H1 (cell line): Measurements from ENCODE around the gene CILP. TPM values are rescaled to one million over a fixed set of nuclear protein-coding genes. Genes with fewer than 3 reads are reported as not detected.
A peak's percentile ranks its signal among the peaks of the same experiment; 100 is the strongest.

ENCODE experiments used
- CTCF ChIA-PET: fragments of 300-600 bp; sonication (Branson Sonifier 250); formaldehyde crosslinking; loops from one replicate; lab custom pipeline; 2021; ENCODE audit not compliant: partially characterized antibody; lab: Charles Lee
- POLR2A ChIA-PET: fragments of 300-600 bp; sonication (Branson Sonifier 250); formaldehyde crosslinking; loops from one replicate; lab custom pipeline; 2021; ENCODE audit warnings: inconsistent platforms; ENCODE audit not compliant: partially characterized antibody; lab: Charles Lee
- DNase-seq, 2 experiments: peaks; one replicate each; pipeline versions ENCODE4 v3.0.0 to v3.0.0-alpha.2; 2010 to 2022; ENCODE audit warnings: low spot score in 2 of 2, low read depth in 1 of 2, mixed read lengths in 1 of 2
- FAIRE-seq: peaks from 2 replicates; lab custom pipeline; 2011; peaks lifted over from hg19 to GRCh38; lab: Jason Lieb, UNC
- H2AFZ ChIP-seq: 2 replicates; pipeline ENCODE4 v1.8.1; 2012; ENCODE audit warnings: low read length, inconsistent platforms
- H2AK5ac ChIP-seq: 2 replicates; pipeline ENCODE4 v1.6.1; 2013; ENCODE audit warnings: low read depth, low read length
- H2BK120ac ChIP-seq: replicated peaks from 2 replicates; pipeline ENCODE3; 2013; ENCODE audit warnings: low read depth, low read length, inconsistent platforms
- H2BK12ac ChIP-seq: 2 replicates; pipeline ENCODE4 v1.6.1; 2013; ENCODE audit warnings: low read depth, low read length
- H2BK15ac ChIP-seq: 2 replicates; pipeline ENCODE4 v1.6.1; 2013; ENCODE audit warnings: low read length
- H2BK20ac ChIP-seq: 2 replicates; pipeline ENCODE4 v1.6.1; 2013; ENCODE audit warnings: low read length
- H2BK5ac ChIP-seq: 2 replicates; pipeline ENCODE4 v1.6.1; 2013; ENCODE audit warnings: low read depth, low read length
- H3K14ac ChIP-seq: 2 replicates; pipeline ENCODE4 v1.6.1; 2013; ENCODE audit warnings: inconsistent platforms; ENCODE audit not compliant: insufficient read length
- H3K18ac ChIP-seq: 2 replicates; pipeline ENCODE4 v1.6.1; 2013; ENCODE audit warnings: low read length; ENCODE audit errors: extremely low read depth
- H3K23ac ChIP-seq: 2 replicates; pipeline ENCODE4 v1.6.1; 2013; ENCODE audit warnings: inconsistent platforms; ENCODE audit not compliant: insufficient read length
- H3K23me2 ChIP-seq: 2 replicates; pipeline ENCODE4 v1.6.1; 2013; ENCODE audit warnings: low read depth, low read length
- H3K27ac ChIP-seq: 2 replicates; pipeline ENCODE4 v1.6.1; 2011; ENCODE audit warnings: low read depth, low read length, inconsistent platforms
- H3K27me3 ChIP-seq, 4 experiments: replicated peaks in 1 of 4; 1 replicate in 1 of 4; 2 replicates in 3 of 4; pipeline versions ENCODE4 v1.6.1 to v1.8.1; 2011 to 2013; ENCODE audit warnings: low read length in 3 of 4, mild to moderate bottlenecking in 3 of 4, inconsistent platforms in 2 of 4, mixed read lengths in 2 of 4, moderate library complexity in 1 of 4; ENCODE audit not compliant: control insufficient read depth in 3 of 4, insufficient read depth in 3 of 4; ENCODE audit errors: extremely low read depth in 1 of 4
- H3K36me3 ChIP-seq, 4 experiments: 2 replicates each; pipeline versions ENCODE4 v1.6.1 to v1.8.1; 2011 to 2013; ENCODE audit warnings: mild to moderate bottlenecking in 4 of 4, low read length in 3 of 4, moderate library complexity in 2 of 4, control low read depth in 1 of 4, inconsistent platforms in 1 of 4; ENCODE audit not compliant: insufficient read depth in 4 of 4, control insufficient read depth in 2 of 4
- H3K4ac ChIP-seq: replicated peaks from 2 replicates; pipeline ENCODE3; 2013; ENCODE audit warnings: low read length, low read depth, mixed read lengths, inconsistent platforms; ENCODE audit not compliant: insufficient read length
- H3K4me1 ChIP-seq, 4 experiments: replicated peaks in 1 of 4; 1 replicate in 1 of 4; 2 replicates in 3 of 4; pipeline versions ENCODE4 v1.6.1 to v1.8.1; 2011 to 2013; ENCODE audit warnings: low read length in 3 of 4, inconsistent platforms in 2 of 4, mixed read lengths in 1 of 4; ENCODE audit not compliant: insufficient read depth in 4 of 4, control insufficient read depth in 3 of 4
- H3K4me2 ChIP-seq, 2 experiments: 2 replicates each; pipeline versions ENCODE4 v1.6.1 to v1.8.1; 2011 to 2013; ENCODE audit warnings: low read depth in 2 of 2, low read length in 2 of 2, control low read depth in 1 of 2, inconsistent platforms in 1 of 2, mild to moderate bottlenecking in 1 of 2; ENCODE audit not compliant: insufficient read depth in 1 of 2
- H3K4me3 ChIP-seq, 4 experiments: fragments of 200-600, 300-600 bp in 1 of 4; sonication (generic), shearing (Covaris generic), sonication (Bioruptor Twin) in 1 of 4; 2 replicates each; pipeline versions ENCODE4 v1.5.1 to v1.8.1; 2011 to 2016; ENCODE audit warnings: low read length in 4 of 4, low read depth in 3 of 4, control low read depth in 2 of 4, inconsistent platforms in 2 of 4, mild to moderate bottlenecking in 2 of 4, mixed read lengths in 1 of 4, moderate library complexity in 1 of 4; ENCODE audit not compliant: insufficient read depth in 2 of 4; ENCODE audit errors: extremely low read depth in 1 of 4
- H3K56ac ChIP-seq: replicated peaks from 2 replicates; pipeline ENCODE3; 2013; ENCODE audit warnings: low read depth, mild to moderate bottlenecking, mixed read lengths, low read length, inconsistent platforms; ENCODE audit not compliant: insufficient read length
- H3K79me1 ChIP-seq: 2 replicates; pipeline ENCODE4 v1.6.1; 2013; ENCODE audit warnings: low read depth, low read length, control low read depth
- H3K79me2 ChIP-seq, 2 experiments: 2 replicates each; pipeline versions ENCODE4 v1.6.1 to v1.8.1; 2012 to 2013; ENCODE audit warnings: low read length in 2 of 2, mild to moderate bottlenecking in 2 of 2, inconsistent platforms in 1 of 2; ENCODE audit not compliant: insufficient read depth in 2 of 2, control insufficient read depth in 1 of 2
- H3K9ac ChIP-seq, 4 experiments: replicated peaks in 1 of 4; 1 replicate in 1 of 4; 2 replicates in 3 of 4; pipeline versions ENCODE4 v1.6.1 to v1.8.1; 2011 to 2013; ENCODE audit warnings: low read depth in 3 of 4, low read length in 3 of 4, control low read depth in 2 of 4, mild to moderate bottlenecking in 2 of 4, moderate library complexity in 2 of 4, inconsistent platforms in 1 of 4; ENCODE audit errors: extremely low read depth in 1 of 4
- H3K9me3 ChIP-seq, 2 experiments: 2 replicates each; pipeline versions ENCODE4 v1.6.1 to v1.8.1; 2012 to 2013; ENCODE audit warnings: mild to moderate bottlenecking in 2 of 2, moderate library complexity in 2 of 2, control low read depth in 1 of 2, inconsistent platforms in 1 of 2, low read depth in 1 of 2, low read length in 1 of 2, mixed read lengths in 1 of 2; ENCODE audit not compliant: insufficient read depth in 2 of 2
- H4K20me1 ChIP-seq, 2 experiments: replicated peaks in 1 of 2; 2 replicates each; pipeline versions ENCODE3 to v1.8.1; 2011 to 2013; ENCODE audit warnings: inconsistent platforms in 2 of 2, low read length in 2 of 2, mild to moderate bottlenecking in 1 of 2; ENCODE audit not compliant: insufficient read depth in 2 of 2, control insufficient read depth in 1 of 2
- H4K5ac ChIP-seq: 2 replicates; pipeline ENCODE4 v1.6.1; 2013; ENCODE audit warnings: low read length, low read depth, mixed read lengths, inconsistent platforms; ENCODE audit not compliant: insufficient read length
- H4K8ac ChIP-seq: 2 replicates; pipeline ENCODE4 v1.8.0; 2013; ENCODE audit warnings: mild to moderate bottlenecking, moderate library complexity, low read length, inconsistent platforms; ENCODE audit not compliant: insufficient read depth; ENCODE audit errors: extremely low read depth
- H4K91ac ChIP-seq: replicated peaks from 2 replicates; pipeline ENCODE3; 2013; ENCODE audit warnings: low read length, mixed read lengths, inconsistent platforms; ENCODE audit not compliant: insufficient read length
- CTBP2 ChIP-seq: IDR thresholded peaks from 2 replicates; pipeline ENCODE4 v1.7.0; 2011; ENCODE audit warnings: borderline replicate concordance, mild to moderate bottlenecking, moderate library complexity, mixed read lengths, low read length; ENCODE audit not compliant: insufficient read depth, insufficient read length
- SAP30 ChIP-seq: fragments of 300-600 bp; sonication (generic); IDR thresholded peaks from 2 replicates; pipeline ENCODE4 v1.7.1; 2012; ENCODE audit warnings: low read length, moderate library complexity, mild to moderate bottlenecking, inconsistent platforms; ENCODE audit not compliant: insufficient read depth, insufficient replicate concordance
- WGBS, 2 experiments: shearing (Covaris generic) in 1 of 2; methylation state at CpG; one replicate each; pipeline versions ENCODE4 v1.1.6 to v1.1.7; 2013 to 2015; ENCODE audit warnings: low lambda C conversion rate in 2 of 2, mixed read lengths in 2 of 2, inconsistent platforms in 1 of 2, low coverage in 1 of 2, missing lambda C conversion rate in 1 of 2; ENCODE audit not compliant: insufficient replicate concordance in 2 of 2, insufficient coverage in 1 of 2, insufficient read length in 1 of 2; ENCODE audit errors: extremely low coverage in 1 of 2, missing lambda C conversion rate in 1 of 2; 5-methylcytosine and 5-hydroxymethylcytosine counted together
- polyA plus RNA-seq, 7 experiments: library from polyadenylated mRNA; depleted of rRNA in 3 of 7; stranded (reverse) in 5 of 7; unstranded in 2 of 7; fragments of >200 nt in 5 of 7; fragments of 200-250 nt in 2 of 7; gene quantifications; 1 replicate in 5 of 7; 2 replicates in 1 of 7; 4 replicates in 1 of 7; pipeline versions ENCODE4 v1.2.1 to v1.2.3, GENCODE V29; 2011 to 2013; ENCODE audit warnings: missing spikeins in 2 of 7, mixed read lengths in 2 of 7
- total RNA-seq: library from RNA; stranded (reverse); fragmentation: NEBNext Ultra II Directional; extraction: Animal tissue kit (Norgen Biotek cat#: 25700); gene quantifications from 2 replicates; pipeline ENCODE4 v1.2.1, GENCODE V29; 2021

Gene CILP
- total and polyA plus RNA-seq, 2 of the 8 experiments (the other 6 are each of a cell fraction or from before 2014, with no cell fraction given), result 0.02 TPM; not detected in 1

DNA sequence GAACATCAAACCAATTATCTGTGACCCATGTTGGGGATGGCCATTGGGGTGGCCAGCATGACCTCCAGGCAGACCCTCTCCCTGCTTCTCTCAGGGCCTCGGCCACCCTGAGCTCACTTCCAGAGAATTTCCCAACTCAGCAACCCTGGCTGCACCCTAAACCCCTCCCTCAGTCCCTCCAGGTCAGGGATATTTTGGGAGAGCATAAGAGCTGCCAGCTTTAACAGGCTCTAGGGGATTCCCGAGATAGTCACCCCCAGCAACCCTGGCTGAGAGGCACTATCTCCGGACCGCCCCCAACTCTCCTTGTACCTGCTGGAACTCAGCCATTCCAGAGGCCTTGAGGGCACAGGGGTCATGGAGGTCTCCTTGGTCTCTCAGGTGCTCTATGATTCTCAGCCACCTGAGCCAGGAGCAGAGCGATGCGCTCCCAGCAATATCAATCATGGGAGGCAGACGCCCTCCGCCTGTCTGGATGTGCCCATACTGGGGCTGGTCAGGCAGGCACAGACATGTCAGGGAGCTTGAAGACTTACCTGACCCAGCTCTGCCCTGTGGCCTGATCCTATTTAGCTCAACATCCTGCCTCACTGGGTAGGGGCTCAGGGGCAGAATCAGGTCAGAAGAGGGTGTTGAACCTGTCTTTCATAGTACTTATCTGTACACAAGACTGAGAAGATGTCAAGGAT is 34.9 kb upstream of the CILP start:
- Histone ChIP-seq H3K27me3 (no peaks in the 10 kb centered on the region; a peak in 1 of 7 replicates), H4K91ac (no peak overlapping the region), H3K4me2 (no peak overlapping the region), H3K14ac (no peak overlapping the region), H4K8ac (no peak overlapping the region), H3K4me1 (peaks cover 0 to 4% (median 2%) of the 10 kb centered on the region in 4 experiments; a peak in 4 of 7 replicates), H2BK15ac (no peak overlapping the region), H3K27ac (no peak overlapping the region), H3K79me1 (no peaks in the 10 kb centered on the region), H2BK20ac (0 out of 2 replicates have a peak overlapping the region, but pooled peaks have one; percentile 48), H3K36me3 (no peaks in the 10 kb centered on the region), H3K18ac (no peak overlapping the region; the same call in 1 of the 2 replicates), H2BK12ac (no peak overlapping the region), H3K9ac (no peak overlapping the region), H2AFZ (no peak overlapping the region), H3K23ac (no peak overlapping the region), H3K9me3 (no peaks in the 10 kb centered on the region), H3K23me2 (no peaks in the 10 kb centered on the region), H3K4me3 (no peak overlapping the region), H3K79me2 (no peaks in the 10 kb centered on the region), H2BK5ac (peak overlapping the region; percentile 44; the same call in 1 of the 2 replicates), H3K4ac (no peak overlapping the region), H2BK120ac (peak overlapping the region; percentile 20), H3K56ac (no peak overlapping the region), H4K20me1 (no peaks in the 10 kb centered on the region), H4K5ac (no peak overlapping the region), H2AK5ac (no peak overlapping the region)
- TF ChIP-seq CTBP2 (no peak), SAP30 (no peak)
- POLR2A ChIA-PET, result interaction anchor here (1.1 to 2.8 kb wide), 4 partner anchors 23 to 58 kb away, joined by 3 to 7 read pairs (median 3); partner anchors contain the start of gene RNU5B-1
- DNase-seq, result no peak
- CTCF ChIA-PET, result interaction anchor here (0.8 to 3.5 kb wide), 12 partner anchors 10 to 212 kb away, joined by 3 to 21 read pairs (median 4); partner anchors contain the start of gene CILP
- FAIRE-seq, result no peak
- WGBS, 2 experiments, result 93% methylated on average over 8 of the region's 8 CpGs; no CpG with 5 or more reads in 1 of the 2 experiments
